Measurements from ENCODE around the gene MAML1.
A peak's percentile ranks its signal among the peaks of the same experiment; 100 is the strongest.

The MAML1 gene

DNA sequence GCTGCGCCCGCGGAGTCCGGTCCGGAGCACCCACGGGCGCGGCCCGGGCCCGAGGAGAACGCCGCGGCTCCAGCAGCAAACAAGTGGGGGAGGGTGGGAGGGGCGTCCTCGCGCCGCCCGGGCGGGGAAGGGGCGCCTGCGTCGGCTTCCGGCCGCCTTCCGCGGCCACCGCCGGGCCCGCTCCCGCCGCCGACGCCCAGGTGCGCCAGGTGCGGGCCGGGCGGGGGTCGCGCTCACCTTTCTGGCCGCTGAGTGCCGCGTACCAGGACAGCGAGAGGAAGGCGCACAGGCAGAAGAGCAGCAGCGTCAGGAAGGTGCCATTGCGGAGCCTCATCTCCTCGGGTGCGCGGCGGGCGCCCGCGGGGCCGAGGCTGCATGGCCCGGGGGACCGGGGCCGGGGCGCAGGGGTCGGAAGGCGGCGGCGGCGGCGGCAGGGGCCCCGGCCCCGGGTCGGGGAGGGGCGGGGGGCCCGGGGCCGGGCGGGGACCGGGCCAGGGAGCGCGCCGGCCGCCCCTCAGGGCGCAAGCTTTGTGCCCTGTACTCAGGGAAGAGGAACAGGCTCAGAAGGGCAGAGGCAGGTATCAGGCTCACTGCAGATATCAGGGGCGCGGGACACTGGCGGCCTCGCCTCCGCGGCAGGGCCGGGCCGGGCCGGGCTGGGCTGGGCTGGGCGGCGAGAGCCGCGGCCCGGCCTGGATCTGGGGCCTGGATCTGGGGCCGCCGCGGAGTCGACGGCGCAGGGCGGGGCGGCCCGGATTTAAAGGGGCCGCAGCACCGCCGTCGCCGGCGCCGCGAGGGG, 73.8 kb downstream of the MAML1 start, which contains the start of gene MGAT4B:
Gene MGAT4B, minus strand, starts transcription at position 617 of the 799 bp plus-strand sequence. Its CDS starts 283 bp downstream, at position 334.
- peak; percentile 89 for DNase-seq

DNA sequence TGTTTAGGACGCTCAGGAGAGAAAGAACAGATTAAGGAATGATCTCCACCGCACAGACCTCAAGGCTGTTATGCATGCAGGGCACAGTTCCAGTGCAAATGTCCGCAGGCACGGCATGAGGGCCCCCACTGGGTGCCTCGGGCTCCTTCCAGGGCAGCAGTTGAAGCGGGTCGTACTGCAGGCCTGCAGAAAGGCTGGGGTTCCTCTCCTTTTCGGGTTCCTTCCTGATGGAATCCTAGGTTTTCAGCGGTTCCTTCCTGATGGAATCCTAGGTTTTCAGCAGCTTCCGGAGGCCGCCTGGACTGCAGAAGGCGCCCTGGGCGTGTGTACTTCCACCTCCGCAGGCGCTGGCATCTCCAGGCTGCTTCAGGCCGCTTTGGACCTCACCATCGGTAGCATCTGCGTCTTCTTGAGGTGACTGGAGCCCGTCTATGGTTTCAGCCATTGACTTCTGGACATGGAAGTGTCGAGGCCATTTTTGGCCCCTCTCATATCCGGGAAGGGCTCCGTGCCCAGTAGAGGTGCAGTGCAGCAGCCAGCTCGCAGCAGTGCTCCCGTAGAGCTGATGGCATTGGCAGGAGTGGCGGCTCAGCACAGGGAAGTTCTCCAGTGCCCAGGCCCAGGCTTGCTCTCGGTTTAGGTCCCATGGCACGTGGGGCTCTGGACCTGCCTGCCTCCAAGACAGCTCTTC, 79.7 kb downstream of the MAML1 start:
- DNase-seq: no peak

DNA sequence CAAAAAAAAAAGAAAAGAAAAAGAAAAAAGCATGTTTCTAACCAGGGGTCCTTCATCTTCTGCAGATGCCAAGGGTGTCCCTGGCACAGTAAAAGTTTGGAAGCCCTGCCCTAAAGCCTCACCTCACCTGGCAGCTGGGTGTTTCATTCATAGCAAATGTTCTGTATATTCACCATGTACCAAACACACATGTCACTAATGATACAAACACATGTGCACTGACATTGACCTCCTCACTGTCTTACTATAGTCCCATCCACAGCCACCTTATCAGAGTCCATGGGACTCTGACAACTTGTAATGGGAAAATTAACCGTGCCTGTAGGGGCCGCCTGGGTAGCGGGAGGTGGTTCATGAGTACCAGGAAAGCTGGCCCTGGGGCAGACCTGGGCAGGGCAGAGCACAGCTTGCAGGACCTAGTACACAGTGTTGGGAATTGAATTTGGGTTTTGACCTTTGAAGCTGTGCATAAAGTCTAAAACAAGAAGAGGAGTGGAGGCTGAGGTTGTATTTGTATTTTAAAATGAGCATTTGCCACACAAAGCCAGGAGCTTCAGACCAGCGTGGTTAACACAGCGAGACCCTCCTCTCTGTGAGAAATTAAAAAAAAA, 80.5 kb downstream of the MAML1 start:
- no peak for DNase-seq

DNA sequence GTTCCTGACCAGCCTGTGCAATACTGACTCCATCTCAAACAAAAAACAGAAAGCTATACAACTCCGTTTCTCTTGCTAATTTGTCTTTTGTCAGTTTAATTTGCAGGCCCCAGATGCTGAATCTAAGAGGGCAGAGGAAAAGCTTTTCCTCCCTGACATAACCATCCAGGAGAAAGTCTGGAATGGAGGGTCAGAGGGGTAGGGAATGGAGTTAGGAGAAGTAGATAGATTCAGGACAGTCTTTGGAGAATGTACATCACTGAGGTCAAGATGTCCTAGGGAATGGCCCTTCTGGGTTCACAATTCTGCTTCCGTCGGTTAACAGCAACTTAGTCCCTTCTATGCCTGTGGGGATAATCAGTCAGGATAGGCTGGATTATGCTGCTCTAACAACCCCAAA, 81.5 kb downstream of the MAML1 start:
- no peak for DNase-seq

DNA sequence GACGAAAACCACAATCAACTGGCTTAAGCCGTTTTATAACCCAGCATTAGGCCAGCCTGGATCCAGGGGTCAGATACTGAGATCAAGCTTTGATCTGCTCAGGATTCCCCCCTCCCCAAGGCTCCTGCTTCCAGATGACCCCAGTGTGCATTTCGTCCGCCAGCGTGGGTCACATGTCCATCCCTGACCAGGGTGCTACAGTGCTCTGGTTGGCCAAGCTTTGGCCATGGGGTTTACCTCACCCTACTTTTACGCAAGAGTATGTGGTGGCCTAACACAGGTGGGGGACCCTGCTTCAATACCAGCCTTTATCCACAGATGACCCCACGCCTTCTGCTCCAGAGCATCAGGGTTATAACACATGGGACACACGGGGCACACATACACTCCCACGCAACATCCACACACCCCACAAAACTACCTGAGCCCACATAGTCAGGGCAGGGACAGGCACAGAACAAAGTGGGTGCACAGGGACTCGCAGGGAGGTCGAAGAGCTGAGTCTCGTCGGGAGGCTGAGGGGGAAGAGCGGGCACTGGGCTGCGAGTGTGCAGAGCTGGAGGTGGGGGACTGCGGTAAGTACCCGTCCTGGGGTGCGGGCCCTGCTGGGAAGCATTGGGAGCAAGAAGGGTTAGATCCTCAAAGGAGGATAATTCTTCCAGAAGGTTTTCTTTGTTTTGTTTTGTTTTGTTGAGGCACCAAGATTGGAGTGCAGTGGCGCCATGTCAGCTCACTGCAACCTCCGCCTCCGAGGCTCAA, 83.0 kb downstream of the MAML1 start:
- DNase-seq: no peak

DNA sequence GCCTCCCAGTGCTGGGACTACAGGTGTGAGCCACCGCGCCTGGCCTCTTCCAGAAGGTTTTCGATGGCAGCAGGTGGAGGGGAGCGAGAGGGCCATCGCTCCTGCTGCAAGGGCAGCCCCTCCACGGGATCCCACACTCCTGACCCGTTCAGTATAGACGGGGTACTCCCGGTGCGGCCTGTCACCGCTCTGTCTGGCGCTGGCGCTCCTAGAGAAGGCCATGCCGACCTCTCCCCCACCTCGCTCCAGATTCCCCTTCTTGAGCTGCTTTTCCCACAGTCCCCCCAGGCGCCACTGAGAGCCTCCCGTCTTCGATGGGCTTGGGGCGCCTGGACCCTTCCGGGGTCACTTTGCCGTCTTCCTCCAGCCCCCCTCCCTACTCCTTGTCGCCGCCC, 83.8 kb downstream of the MAML1 start:
- no peak for DNase-seq

DNA sequence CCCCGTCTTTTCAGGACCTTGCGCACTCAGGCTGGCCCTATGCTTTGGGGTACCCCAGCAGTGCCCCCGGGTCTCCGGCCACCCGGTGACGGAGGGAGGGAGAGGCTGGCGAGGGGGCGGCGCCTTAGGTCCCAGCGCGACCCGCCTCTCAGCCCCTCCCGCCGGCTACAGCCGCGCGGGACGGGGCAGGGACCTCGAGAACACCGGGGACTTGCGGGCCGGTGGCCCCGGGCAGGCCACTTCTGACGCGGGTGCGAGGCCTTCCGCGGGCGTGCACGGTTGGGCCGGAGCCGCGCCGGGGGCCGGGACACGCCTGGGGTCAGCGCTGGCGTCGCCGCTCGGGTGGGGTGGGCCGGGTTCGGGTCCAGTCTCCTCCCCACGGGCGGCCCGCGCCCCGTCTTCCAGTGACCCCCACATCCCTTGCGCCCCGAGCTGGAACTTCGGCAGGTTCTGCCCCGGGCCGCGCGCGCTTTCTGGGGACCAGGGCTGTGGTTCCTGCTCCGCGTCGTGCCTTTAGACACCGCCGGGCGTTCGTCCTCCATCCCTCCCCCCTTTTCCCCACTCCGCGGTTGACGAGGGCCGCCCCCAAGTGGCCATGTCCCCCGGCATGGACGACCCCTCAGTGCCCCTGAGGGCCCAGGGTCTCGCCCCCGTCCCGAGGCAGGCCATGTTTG, 84.3 kb downstream of the MAML1 start:
- peak; percentile 46 for DNase-seq

DNA sequence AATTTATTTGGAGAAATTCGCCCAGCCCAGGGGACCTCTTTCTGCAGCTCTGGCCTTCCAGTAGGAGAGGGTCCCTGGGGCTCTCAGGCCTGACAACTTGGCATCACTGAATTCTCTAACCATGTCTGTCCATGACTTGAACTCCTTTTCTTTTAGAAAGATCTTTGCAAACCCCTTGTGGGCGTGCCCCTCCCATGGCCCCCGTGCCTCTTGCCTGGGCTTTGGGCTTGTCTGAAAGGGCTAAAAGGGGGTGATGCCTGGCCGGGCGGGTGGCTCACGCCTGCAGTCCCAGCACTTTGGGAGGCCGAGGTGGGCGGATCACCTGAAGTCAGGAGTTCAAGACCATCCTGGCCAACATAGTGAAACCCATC, 84.8 kb downstream of the MAML1 start:
- DNase-seq: no peak

DNA sequence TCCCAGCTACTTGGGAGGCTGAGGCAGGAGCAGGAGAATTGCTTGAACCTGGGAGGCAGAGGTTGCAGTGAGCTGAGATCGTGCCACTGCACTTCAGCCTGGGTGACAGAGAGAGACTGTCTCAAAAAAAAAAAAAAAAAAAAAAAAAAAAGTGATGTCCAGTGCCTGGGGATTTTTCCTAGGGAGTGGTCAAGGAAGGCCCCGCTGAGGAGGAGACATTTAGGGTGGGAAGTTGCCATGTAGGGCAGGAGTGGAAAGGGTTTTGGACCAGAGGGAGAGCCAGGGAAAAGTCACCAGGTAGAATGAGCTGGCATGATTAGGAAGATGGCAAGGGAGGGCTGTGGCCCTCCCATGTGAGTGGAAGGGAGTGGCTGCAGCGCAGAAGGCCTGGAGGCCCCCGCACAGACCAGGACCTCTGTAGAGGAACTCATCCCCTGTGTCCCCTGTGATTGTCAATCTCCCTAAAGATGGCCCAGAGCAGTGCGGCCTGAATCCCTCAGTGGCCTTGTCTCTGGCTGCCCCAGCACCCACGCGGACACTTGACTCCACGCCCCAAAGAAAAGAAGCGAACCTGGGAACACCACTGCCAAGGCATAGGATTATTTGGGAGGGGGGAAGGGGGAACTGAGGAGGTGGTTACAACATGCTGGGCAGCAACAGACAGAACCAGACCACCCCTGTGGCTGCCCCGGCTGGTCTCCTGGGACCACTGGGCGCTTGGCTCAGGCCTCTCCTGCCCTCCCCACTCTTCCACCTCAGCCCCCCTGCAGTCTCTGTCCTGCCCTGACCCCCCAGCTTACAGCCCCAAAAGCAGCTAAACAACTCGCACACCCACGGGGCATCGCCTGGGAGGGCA, 85.5 kb downstream of the MAML1 start:
- peak; percentile 33 for DNase-seq

DNA sequence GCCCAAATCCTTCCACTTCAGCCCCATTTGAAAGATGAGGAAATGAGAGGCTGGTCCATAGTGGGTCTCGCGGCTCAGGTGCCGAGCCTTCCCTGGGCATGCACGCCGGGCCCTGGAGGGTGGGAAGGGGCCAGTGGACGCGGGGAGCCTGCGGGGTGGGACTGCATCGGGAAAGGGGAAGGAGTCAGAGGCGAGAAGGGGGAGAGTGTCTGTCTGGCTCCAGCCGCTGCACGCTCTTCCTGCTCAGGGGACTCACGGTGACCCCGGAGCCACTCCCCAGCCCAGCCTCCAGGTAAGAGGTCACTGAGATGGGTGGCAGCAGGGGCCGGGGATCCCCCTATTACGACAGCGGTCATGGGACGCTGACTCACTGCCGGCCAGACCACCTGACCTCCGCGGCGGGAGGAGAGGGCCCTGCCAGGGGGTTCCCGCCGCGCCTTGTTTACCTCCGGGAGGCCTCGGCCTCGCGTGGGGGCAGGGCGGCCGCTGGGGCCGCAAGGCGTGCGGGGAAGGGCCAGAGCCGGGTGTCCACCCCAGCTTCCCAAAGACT, 86.2 kb downstream of the MAML1 start:
- peak; percentile 89 for DNase-seq

DNA sequence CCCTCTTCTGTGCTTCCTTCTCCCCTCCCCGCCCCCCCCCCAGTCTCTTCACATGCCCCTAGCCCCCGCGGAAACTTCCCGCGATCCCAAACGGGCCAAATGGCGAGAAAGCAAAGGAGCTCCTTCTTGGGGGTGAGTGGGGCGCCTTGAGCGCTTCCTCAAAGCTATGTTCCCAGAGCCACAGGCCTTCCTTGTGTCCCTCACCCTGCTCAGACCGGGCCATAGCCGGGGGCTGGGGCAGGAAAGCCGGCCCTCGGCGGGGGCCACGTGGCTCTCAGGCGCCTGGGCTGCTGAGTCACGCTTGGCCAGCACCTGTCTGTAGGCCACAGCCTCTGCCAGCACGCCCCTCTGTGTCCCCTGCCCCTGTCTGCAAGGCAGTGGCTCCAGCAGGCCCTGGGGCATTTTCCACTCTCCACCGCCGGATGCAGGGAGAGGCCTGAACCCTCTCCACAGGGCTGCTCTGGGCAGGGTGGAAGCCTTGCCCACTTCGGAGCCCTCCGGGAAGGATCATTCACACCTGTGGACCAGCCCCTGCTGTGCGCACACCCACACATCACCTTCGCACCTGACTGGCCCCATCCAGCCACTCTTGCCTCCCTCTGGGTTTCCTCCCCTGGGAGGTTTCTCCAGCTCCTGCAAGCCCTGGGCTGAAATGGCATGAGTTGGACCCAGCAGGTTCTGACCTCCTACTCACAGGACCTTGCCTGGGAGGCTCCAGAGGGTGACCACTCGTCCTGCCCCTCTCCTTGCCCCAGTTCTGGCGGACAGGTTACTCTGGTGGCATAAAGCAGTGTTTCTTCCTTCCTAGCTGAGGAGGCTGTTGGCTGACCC, 86.9 kb downstream of the MAML1 start:
- DNase-seq: peak; percentile 73

DNA sequence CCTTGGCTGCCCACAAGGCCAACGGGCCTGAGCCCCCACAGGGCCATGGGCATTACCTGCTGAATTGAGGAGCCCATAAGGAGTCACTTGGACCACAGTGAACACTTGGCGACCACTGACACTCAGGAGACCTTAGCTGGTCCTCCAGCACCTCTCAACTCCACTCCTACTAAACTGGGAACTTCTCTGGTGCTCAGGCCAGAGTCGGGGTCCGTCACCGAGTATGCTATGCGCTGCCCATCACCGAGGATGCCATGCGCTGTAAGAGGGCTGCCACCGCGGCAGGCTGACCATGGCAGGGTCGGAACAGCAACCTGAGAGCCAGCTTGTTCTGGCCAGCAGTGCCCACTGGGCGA, 87.5 kb downstream of the MAML1 start:
- DNase-seq: no peak

DNA sequence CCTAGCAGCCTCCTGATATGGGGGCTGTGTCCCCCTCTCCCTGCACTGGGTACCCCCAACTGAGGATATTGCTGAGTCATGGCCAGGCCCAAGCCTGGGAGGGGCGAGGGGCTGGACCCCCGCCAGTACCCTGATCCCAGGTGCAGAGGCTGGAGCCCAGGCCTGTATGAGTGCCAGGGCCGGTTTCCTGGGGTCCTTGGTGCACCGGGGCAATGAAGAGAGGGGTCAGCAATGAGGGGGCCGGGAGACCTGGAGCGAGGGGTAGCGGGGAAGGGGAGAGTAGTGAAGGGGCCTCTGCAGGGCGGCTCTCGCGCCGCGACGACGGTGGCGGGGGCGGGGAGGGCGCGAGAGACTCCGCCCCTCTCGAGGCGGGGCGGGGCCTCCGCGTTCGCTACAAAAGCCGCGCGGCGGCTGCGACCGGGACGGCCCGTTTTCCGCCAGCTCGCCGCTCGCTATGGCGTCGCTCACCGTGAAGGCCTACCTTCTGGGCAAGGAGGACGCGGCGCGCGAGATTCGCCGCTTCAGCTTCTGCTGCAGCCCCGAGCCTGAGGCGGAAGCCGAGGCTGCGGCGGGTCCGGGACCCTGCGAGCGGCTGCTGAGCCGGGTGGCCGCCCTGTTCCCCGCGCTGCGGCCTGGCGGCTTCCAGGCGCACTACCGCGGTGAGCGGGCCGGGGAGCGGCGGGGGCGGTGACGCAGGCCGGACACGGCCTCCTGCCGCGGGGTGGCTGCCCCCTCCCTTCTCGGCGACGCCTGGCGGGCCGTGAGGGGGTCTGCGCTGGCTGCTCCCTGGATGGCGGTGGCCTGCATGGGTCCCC, 88.1 kb downstream of the MAML1 start, which contains the start of gene SQSTM1:
Gene SQSTM1, plus strand, starts transcription at position 423 of the 815 bp plus-strand sequence. Its CDS starts 32 bp downstream, at position 455.
- peak; percentile 95 for DNase-seq

DNA sequence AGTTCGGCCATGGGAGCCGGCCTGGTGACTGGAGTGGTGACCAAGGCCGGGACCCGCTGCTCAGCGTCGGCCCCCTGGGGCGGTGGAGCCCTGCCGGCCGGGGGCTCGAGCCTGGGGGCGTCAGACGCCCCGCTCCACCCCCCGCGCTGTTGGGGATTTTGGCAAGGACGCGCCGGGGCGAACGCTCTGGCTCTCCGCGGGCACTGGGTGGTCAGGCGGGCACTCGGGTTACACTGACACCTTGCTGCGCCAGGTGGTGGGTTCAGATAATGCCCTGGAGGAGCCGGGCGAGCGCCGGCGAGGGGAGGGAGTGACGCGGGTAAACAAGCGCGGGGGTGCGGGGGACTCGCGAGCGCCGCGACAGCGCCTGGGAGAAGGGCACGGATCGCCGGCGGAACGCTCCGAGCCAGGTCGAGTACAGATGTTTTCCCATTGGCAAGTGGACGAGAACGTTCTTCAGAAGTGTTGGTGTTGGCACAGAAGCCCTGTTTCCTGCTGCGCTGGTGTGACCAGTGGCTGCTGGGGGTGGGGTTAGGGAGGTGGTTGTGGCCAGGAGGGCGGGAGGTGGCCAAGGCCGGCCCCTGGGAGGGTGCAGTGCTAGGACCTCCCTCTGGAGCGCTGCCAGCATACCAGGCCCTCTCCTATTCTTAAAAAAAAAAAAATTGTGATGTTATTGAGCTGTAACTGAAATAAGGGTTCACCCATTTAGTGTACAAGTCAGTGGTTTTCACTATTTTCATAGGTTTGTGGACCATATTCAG, 88.9 kb downstream of the MAML1 start:
- peak; percentile 92 for DNase-seq

DNA sequence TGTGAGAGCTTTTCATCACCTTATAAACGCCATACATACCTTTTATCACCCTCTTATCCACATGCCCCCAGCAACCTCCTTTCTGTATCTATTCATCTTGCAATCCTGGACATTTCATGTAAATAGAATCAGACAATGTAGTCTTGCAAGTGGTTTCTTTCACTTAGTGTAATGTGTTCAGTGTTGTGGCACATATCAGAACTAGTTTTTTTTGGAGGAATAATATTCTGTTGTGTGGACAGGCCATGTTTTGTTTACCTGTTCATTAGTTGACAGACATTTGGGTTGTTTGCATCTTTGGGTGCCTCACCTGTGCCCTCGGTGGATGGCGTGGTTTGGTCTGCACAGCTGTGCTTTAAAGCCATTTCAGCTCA, 89.4 kb downstream of the MAML1 start:
- DNase-seq: no peak

DNA sequence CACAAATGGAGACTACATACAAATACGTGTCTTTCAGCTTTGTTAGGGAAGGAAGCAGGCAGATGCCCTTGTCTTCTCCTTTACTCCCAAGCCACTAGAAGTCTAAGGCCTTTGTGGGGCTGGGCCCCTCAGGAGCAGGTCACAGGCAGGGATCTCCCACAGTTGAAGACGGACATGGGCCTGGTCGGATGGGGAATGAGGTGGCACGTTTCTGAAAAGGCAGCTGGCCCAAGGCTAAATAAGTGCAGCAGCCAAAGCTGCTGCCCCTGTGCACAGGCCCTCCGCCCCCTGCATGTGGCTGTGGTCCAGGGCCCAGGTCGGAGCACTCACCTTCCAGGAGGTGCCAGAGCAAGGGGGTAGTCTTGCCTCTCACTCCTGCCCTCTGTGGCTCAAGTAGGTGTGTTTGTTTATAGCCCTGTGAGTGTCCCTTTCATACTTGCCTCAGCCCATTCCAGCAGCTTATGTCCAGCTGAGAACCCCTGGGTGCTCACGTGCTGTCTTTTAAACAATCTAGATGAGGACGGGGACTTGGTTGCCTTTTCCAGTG, 89.9 kb downstream of the MAML1 start:
- no peak for DNase-seq

DNA sequence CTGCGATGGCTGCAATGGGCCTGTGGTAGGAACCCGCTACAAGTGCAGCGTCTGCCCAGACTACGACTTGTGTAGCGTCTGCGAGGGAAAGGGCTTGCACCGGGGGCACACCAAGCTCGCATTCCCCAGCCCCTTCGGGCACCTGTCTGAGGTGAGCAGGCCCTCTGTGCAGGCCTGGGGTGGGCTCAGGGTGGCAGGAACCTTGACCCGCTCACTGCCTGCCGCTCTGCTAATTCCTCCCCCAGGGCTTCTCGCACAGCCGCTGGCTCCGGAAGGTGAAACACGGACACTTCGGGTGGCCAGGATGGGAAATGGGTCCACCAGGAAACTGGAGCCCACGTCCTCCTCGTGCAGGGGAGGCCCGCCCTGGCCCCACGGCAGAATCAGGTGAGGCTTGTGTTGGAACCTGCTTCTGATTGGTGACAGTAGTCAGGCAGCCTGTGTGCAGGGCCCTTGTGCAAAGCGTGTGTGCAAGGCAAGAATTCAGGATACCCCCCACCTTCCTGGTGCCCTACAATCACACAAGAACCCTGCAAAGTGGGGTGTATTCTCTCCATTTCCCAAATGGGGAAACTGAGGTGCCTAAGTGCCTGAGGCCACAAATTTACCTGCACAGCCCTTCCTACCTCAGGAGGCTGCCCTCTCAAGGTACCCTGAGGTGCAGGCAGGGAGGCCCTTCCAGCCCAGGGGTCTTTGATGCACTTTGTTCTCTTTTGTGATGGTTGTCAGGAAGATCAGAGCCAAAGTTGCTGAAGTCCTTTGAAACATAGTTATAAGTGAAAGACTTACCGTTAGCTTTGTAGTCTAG, 91.5 kb downstream of the MAML1 start:
- DNase-seq: no peak

DNA sequence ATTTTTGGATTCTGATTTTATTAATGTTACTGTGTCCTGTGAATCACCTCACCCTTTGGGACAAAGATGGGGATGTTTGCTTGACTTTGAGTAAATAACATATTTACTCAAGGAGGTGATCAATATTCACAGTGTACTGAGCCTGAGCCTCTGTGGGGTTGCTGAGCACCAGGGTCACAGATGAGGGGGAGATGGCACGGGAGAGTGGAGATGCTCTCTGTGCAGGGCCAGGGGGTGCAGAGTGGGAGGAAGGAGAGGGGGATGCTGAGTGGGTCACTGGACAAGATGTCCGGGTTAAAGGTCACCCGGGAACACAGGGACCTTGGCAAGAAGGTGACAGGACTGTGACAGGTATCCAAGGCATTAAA, 92.1 kb downstream of the MAML1 start:
- no peak for DNase-seq
